VCaP (cell line): ENCODE results near the gene RABEP1.

Experiments
- H3K27ac ChIP-seq: fragments of 450-650 bp; 2 replicates; pipeline ENCODE4 v1.5.1; 2017
- TF ChIP-seq, protein P1 (sequence below): fragments of 450-650 bp; conservative IDR thresholded peaks from 2 replicates; pipeline ENCODE4 v1.5.1; 2017; ENCODE audit warnings: mild to moderate bottlenecking, moderate library complexity

The RABEP1 gene

GRCh38 chr17:5309851-5310250 is 27.8 kb downstream of the RABEP1 start:
- TF ChIP-seq, protein P1, sequence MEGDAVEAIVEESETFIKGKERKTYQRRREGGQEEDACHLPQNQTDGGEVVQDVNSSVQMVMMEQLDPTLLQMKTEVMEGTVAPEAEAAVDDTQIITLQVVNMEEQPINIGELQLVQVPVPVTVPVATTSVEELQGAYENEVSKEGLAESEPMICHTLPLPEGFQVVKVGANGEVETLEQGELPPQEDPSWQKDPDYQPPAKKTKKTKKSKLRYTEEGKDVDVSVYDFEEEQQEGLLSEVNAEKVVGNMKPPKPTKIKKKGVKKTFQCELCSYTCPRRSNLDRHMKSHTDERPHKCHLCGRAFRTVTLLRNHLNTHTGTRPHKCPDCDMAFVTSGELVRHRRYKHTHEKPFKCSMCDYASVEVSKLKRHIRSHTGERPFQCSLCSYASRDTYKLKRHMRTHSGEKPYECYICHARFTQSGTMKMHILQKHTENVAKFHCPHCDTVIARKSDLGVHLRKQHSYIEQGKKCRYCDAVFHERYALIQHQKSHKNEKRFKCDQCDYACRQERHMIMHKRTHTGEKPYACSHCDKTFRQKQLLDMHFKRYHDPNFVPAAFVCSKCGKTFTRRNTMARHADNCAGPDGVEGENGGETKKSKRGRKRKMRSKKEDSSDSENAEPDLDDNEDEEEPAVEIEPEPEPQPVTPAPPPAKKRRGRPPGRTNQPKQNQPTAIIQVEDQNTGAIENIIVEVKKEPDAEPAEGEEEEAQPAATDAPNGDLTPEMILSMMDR = no peak
- no peak overlapping the region for H3K27ac ChIP-seq

DNA sequence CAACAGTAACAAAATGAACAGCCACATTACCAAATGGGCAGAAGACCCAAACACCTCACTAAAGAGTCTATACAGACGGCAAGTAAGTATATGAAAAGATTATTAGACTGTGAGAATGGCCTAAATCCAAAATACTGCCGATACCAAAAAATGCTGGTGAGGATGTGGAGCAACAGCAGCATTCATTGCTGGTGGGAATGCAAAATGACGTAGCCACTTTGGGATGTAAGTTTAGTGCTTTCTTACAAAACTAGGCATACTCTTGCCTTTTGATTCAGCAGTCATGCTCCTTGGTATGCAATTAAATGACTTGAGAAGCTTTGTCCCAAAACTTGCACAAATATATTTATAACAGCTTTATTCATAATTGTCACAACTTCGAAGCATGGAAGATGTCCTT is 43.8 kb downstream of the RABEP1 start:
- TF ChIP-seq, protein P1 = no peak
- H3K27ac ChIP-seq = no peak overlapping the region

GRCh38 chr17:5329784-5330557 is 47.9 kb downstream of the RABEP1 start:
- TF ChIP-seq, protein P1 = no peak

DNA sequence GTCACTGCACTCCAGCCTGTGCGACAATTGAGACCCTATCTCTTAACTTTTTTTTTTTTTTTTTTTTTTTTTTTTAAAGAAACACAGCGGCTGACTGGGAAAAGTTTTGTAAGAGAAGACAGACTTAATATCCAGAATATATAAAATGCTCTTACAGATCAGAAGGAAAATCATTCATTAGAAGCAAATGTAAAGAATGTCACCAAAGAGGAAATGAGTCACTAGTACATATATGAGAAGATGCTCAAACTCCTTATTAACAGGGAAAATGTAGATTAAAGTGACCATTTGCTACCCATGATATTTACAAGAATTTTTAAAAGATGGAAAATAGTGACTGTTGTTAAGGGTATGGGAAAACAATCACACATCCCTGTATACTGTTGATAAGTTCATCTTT is 48.9 kb downstream of the RABEP1 start:
- TF ChIP-seq, protein P1 = no peak

More at GRCh38 chr17:5329784-5330557, 47.9 kb downstream of the RABEP1 start:
- H3K27ac ChIP-seq = no peak overlapping the region

GRCh38 chr17:5331506-5331905 is 49.4 kb downstream of the RABEP1 start:
- H3K27ac ChIP-seq = no peak overlapping the region
- TF ChIP-seq, protein P1 = no peak

More for the DNA sequence above, 48.9 kb downstream of the RABEP1 start:
- H3K27ac ChIP-seq = no peak overlapping the region

GRCh38 chr17:5344914-5345313 is 62.8 kb downstream of the RABEP1 start:
- no peak overlapping the region for H3K27ac ChIP-seq
- TF ChIP-seq, protein P1 = no peak

GRCh38 chr17:5352681-5353289 is 70.7 kb downstream of the RABEP1 start:
- no peak overlapping the region for H3K27ac ChIP-seq
- TF ChIP-seq, protein P1 = no peak
